ENCODE data around the gene GNA14.

GRCh38 chr9:77464661-77465060, 183.5 kb downstream of the GNA14 start:
- TF ChIP-seq CTCF (IDR thresholded peaks at IDR 0.05; ENCODE audit: poor library complexity, severe bottlenecking) = no peak
- TF ChIP-seq EP300 (conservative IDR thresholded peaks at IDR 0.05; ENCODE audit: poor library complexity, severe bottlenecking) = no peak
- TF ChIP-seq REST (IDR thresholded peaks at IDR 0.05; ENCODE audit: borderline replicate concordance) = no peak
- no peak for TF ChIP-seq SMC3 (conservative IDR thresholded peaks at IDR 0.05; ENCODE audit: poor library complexity)
- no peak for TF ChIP-seq TAF1 (IDR thresholded peaks at IDR 0.05; ENCODE audit: low read depth)
